ENCODE data around the gene KIF18A. TPM values are rescaled to one million over a fixed set of nuclear protein-coding genes. Genes with fewer than 3 reads are reported as not detected.

Gene KIF18A
- total and polyA plus RNA-seq, 2 experiments from 2014 or later, result 3.2 to 6.3 TPM

DNA sequence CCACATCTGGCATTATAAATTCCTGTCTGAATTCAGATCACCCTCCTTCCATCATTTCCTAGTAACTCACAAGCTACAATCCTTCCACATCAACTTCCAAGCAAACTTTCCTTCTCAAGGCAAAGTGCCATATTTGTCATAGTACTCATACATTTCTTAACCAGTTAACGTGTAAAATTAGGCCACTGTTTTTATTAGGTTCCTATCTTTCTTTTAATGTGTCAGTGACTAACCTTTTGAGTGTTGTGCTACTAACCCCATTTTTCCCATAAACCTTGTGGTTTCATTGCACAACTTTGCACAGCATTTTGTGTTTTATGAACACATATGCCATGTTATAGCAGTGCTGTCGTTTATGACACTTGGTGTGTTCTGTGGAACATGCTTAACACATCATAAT lies 90.1 kb downstream of the KIF18A start:
- Histone ChIP-seq H3K9me3 (ENCODE audit: low read depth) (no peaks in the 10 kb centered on the region), H3K9me2 (replicated peaks; ENCODE audit: insufficient read depth) (no peaks in the 10 kb centered on the region), H3K27ac (no peak overlapping the region), H3K4me1 (ENCODE audit: insufficient read depth) (no peaks in the 10 kb centered on the region), H3K27me3 (no peaks in the 10 kb centered on the region), H3K4me3 (no peak overlapping the region), H4K20me1 (ENCODE audit: insufficient read depth, poor library complexity, severe bottlenecking) (no peaks in the 10 kb centered on the region), H3K36me3 (replicated peaks; ENCODE audit: insufficient read depth, low read depth) (no peaks in the 10 kb centered on the region), H3K4me2 (no peak overlapping the region), H2AFZ (no peak overlapping the region), H3K79me2 (no peaks in the 10 kb centered on the region)
- no peak for TF ChIP-seq CTCF (IDR thresholded peaks at IDR 0.05; ENCODE audit: poor library complexity)
- TF ChIP-seq EZH2 (IDR thresholded peaks at IDR 0.05; ENCODE audit: borderline replicate concordance), result no peak
- TF ChIP-seq EZH2phosphoT487 (IDR thresholded peaks at IDR 0.05; ENCODE audit: low read depth, severe bottlenecking, unreplicated experiment), result no peak
- WGBS (ENCODE audit: low lambda C conversion rate, missing lambda C conversion rate), result 83% methylated on average over 2 of the region's 2 CpGs
- DNase-seq (ENCODE audit: low spot score), result no peak

DNA sequence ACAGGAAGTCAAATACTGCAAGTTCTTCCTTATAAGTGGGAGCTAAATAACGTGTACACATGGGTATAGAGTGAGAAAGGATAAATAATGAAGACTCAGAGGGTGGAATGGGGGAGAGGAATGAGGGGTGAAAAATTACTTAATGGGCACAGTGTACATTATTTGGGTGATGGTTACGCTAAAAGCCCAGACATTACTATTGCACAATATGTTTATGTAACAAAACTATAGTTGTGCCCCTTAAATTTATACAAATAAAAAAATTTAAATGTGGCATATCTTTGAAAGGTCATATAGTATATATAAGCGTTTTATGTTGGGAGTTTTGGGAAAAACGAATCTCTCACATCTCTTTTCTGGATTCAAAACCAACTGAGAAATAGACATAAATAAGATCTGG lies 96.1 kb downstream of the KIF18A start:
- 97% methylated on average over 4 of the region's 4 CpGs for WGBS (ENCODE audit: low lambda C conversion rate, missing lambda C conversion rate)

GRCh38 chr11:28009996-28010395 lies 98.0 kb downstream of the KIF18A start:
- Histone ChIP-seq H3K27me3 (no peaks in the 10 kb centered on the region), H3K27ac (no peak overlapping the region), H3K4me2 (no peak overlapping the region), H3K4me3 (no peak overlapping the region), H4K20me1 (ENCODE audit: insufficient read depth, poor library complexity, severe bottlenecking) (no peaks in the 10 kb centered on the region), H3K79me2 (no peaks in the 10 kb centered on the region), H3K4me1 (ENCODE audit: insufficient read depth) (no peaks in the 10 kb centered on the region), H3K9me3 (ENCODE audit: low read depth) (no peaks in the 10 kb centered on the region), H2AFZ (no peak overlapping the region), H3K36me3 (replicated peaks; ENCODE audit: insufficient read depth, low read depth) (no peaks in the 10 kb centered on the region), H3K9me2 (replicated peaks; ENCODE audit: insufficient read depth) (no peaks in the 10 kb centered on the region)
- TF ChIP-seq EZH2 (IDR thresholded peaks at IDR 0.05; ENCODE audit: borderline replicate concordance) (no peak), EZH2phosphoT487 (IDR thresholded peaks at IDR 0.05; ENCODE audit: low read depth, severe bottlenecking, unreplicated experiment) (no peak), CTCF (IDR thresholded peaks at IDR 0.05; ENCODE audit: poor library complexity) (no peak)
- 86% methylated on average over 1 of the region's 1 CpG for WGBS (ENCODE audit: low lambda C conversion rate, missing lambda C conversion rate)
- no peak for DNase-seq (ENCODE audit: low spot score)

More for the DNA sequence above, 96.1 kb downstream of the KIF18A start:
- Histone ChIP-seq H2AFZ (no peak overlapping the region), H4K20me1 (ENCODE audit: insufficient read depth, poor library complexity, severe bottlenecking) (no peaks in the 10 kb centered on the region), H3K4me1 (ENCODE audit: insufficient read depth) (no peaks in the 10 kb centered on the region), H3K27me3 (no peaks in the 10 kb centered on the region), H3K79me2 (no peaks in the 10 kb centered on the region), H3K36me3 (replicated peaks; ENCODE audit: insufficient read depth, low read depth) (no peaks in the 10 kb centered on the region), H3K9me3 (ENCODE audit: low read depth) (no peaks in the 10 kb centered on the region), H3K27ac (no peak overlapping the region), H3K9me2 (replicated peaks; ENCODE audit: insufficient read depth) (no peaks in the 10 kb centered on the region), H3K4me2 (no peak overlapping the region), H3K4me3 (no peak overlapping the region)
- TF ChIP-seq EZH2 (IDR thresholded peaks at IDR 0.05; ENCODE audit: borderline replicate concordance) (no peak), EZH2phosphoT487 (IDR thresholded peaks at IDR 0.05; ENCODE audit: low read depth, severe bottlenecking, unreplicated experiment) (no peak), CTCF (IDR thresholded peaks at IDR 0.05; ENCODE audit: poor library complexity) (no peak)
- DNase-seq (ENCODE audit: low spot score), result no peak

DNA sequence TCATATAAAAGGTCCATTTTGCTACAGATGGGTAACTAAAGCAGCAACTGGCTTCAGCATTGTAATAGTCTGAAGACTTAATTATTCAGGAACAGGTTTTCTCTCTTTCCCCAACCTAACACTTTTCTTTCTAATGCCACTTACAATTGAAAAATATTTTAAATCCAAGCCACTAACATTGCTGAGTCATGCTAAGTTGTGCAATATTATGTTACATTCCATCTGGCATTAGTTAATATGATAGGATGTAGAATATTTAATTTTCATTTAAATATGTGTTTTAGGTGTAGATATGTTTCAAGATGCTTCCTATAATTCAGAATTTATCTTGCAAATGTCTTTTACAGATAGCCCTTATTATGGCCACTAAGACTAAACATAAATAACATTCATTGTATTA lies 98.6 kb downstream of the KIF18A start:
- Histone ChIP-seq H4K20me1 (ENCODE audit: insufficient read depth, poor library complexity, severe bottlenecking) (no peaks in the 10 kb centered on the region), H3K4me3 (no peak overlapping the region), H3K4me2 (no peak overlapping the region), H3K36me3 (replicated peaks; ENCODE audit: insufficient read depth, low read depth) (no peaks in the 10 kb centered on the region), H3K4me1 (ENCODE audit: insufficient read depth) (no peaks in the 10 kb centered on the region), H3K27me3 (no peaks in the 10 kb centered on the region), H3K27ac (no peak overlapping the region), H3K79me2 (no peaks in the 10 kb centered on the region), H3K9me3 (ENCODE audit: low read depth) (no peaks in the 10 kb centered on the region), H2AFZ (no peak overlapping the region), H3K9me2 (replicated peaks; ENCODE audit: insufficient read depth) (no peaks in the 10 kb centered on the region)
- TF ChIP-seq EZH2phosphoT487 (IDR thresholded peaks at IDR 0.05; ENCODE audit: low read depth, severe bottlenecking, unreplicated experiment), result no peak
- TF ChIP-seq CTCF (IDR thresholded peaks at IDR 0.05; ENCODE audit: poor library complexity), result no peak
- TF ChIP-seq EZH2 (IDR thresholded peaks at IDR 0.05; ENCODE audit: borderline replicate concordance), result no peak
- no peak for DNase-seq (ENCODE audit: low spot score)
